Stimulated activated CD8-positive, alpha-beta memory T cell treated with anti-CD3 and anti-CD28 coated beads, Interleukin-15, amount 100 ng/mL, for 24 hours (primary cell): ENCODE data around the gene RPGR.

Source experiments
- DNase-seq: peaks from one replicate; pipeline ENCODE4 v3.0.0-alpha.2; 2020; ENCODE audit warnings: low read depth

RPGR gene

DNA sequence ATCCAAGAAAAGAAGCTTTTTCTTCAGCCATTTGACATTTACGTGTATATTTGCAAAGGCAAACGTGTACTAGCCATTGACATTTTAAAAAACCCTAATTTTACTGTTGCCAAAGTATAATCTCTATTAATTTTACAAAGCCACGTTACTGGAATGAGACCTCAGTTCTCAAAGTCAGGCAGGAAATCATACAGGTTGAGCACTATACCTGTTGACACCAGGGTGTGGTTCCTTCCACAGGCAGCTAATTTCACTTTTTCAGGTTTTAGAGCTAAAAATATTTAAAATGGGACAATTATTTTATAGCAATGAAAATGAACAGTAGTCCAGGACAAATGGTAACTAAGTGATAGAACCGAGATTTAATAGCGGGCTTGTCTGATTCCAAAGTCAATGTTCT is 6.5 kb downstream of the RPGR start:
- DNase-seq: no peak

DNA sequence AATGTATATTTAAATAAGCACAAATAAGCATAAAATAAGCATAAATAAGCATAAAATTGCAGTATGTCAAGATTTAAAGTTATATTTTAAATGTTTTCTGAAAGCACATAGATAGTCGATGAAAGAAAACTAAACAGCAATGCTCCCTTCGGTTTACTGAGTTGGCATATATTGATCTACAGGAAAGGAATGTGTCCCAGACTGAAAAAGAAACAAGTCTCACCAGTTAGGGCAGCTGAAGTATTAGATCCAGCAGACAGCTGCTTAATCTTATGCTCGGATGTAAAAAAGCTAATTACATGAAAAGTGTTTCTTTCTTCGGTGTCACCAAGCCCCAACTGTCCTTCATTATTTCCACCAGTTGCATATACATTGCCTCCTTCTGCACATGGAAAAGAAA is 8.7 kb downstream of the RPGR start:
- DNase-seq: no peak

DNA sequence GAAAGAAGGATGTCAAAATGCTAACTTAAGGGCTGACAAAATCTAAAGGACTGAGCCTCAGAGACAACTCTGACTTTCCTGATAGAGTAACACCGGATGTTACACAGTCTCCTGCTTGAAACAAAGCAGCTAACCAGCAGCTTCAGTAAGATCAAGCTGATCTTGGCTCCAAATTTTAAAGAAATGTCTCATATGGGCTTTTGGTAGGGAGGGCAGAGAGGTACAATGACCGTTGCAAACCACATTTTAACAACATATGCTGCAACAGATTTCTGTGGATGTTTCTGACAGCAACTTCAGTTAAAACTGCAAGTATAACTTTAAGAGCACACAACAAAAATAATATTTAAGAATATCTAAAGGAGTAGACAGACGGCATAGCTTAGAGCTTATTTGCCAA is 9.1 kb downstream of the RPGR start:
- DNase-seq: no peak

DNA sequence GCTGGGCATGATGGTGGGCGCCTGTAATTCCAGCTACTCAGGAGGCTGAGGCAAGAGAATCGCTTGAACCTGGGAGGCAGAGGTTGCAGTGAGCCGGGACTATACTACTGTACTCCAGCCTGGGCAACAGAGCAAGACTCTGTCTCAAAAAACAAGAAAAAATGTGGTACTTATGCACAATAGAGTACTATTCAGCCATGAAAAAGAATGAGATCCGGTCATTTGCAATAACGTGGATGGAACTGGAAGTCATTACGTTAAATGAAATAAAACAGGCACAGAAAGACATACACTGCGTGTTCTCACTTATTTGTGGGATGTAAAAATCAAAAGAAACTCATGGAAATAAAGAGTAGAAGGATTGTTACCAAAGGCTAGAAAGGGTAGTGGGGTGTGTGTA is 12.1 kb downstream of the RPGR start:
- no peak for DNase-seq

DNA sequence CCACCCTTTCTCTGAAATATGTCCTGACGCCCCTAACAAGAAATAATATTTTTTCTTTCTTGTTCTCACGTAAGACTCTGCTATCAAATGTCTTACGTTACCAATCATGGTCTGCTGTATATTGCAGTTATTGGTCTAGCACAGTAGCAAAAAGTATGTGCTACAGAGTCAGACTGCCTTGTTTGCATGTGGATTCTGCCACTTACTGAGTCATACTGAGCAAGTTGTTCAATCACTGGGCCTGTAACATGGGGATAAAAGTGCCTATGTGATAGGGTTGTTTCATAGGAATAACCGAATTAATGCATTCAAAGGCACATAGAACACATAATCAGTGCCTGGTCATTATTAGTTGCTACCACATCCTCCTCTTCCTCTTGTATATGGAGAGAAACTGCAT is 14.1 kb downstream of the RPGR start:
- no peak for DNase-seq

DNA sequence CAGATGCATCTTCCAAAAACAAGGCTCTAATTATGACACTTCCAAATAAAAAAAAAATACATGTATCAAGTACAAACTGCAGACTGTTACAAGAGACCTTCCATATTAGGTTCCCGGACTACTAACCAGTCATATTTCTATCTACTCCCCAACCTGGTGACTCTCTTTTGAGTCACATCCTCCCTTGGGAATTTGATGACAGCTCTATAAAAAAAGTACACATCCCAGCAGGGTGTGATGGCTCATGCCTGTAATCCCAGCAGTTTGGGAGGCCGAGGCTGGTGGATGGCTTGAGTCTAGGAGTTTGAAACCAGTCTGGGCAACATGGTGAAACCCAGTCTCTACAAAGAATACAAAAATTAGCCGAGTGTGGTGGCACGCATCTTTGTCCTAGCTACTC is 14.9 kb downstream of the RPGR start:
- DNase-seq: no peak

DNA sequence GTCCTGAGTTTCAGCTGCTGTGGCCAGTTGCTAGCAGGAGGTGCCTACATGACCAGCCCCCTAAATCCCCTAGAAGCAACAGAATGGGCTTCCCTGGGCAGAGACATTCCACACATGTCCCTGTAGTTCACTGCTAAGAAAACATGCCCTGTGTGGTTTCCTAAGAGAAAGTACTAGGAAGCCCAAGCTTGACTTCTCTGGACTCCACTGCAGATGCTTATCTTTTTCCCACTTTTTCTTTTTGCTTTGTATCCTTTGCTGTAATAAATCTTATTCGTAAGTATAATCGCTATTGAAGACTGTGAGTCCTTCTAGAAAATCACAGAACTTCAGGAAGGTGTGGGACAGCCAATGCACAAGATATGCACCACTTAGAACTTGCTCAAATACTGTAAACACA is 15.6 kb downstream of the RPGR start:
- no peak for DNase-seq

DNA sequence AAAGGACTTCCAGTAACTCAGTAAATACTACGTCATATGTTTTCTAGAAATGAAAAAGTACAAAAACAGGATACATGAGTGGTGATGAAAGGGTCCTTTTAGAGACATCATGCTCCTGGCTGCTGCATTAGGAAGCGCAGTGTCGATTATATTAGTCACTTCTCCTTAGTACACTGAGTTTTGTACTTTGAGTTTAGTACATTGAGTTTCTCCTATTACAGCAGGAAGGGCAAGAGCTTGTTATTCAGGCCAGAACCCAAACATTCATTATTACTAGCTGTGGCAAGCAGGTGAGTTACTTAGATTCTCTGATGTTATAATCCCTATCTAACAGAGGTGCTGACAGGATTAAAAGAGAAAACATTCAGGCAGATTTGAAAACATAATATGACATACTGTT is 21.3 kb downstream of the RPGR start:
- no peak for DNase-seq

DNA sequence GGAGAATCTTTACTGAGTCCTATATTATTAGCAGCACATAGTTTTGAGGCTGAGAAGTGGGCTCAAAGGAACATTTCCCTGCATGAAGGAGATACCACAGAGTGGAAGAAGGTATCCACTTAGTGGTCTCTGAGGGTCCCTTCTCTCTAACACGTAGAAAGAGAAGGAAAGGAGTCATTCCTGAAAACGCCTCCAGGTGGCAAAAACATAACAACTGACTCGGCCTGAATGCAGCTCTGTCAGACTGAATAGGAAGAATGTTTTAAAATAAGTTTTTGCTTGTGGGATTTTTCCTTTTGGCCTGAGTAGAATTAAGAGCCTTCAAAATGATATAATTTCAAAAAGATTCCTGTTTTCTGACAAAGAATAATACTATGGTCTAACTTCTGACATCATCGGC is 23.3 kb downstream of the RPGR start:
- DNase-seq: no peak

DNA sequence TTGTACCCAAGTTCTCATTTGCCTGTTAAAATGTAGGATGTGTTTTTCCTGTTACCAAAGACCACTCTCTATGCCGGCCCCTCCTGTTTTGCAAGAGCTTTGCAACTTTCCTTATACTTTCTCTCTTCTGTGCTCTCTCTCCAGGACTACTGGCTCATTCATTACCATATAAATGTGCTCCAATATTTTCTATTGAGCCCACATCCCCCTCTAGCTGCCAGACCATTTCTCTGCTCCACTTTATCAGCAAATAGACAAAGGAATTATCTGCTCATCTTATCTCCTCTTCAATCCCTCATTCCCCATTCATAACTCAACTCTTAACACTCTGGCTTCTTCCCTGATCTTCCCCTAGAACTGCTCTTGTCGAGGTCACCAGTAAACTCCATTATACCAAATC is 33.6 kb downstream of the RPGR start:
- DNase-seq: no peak

DNA sequence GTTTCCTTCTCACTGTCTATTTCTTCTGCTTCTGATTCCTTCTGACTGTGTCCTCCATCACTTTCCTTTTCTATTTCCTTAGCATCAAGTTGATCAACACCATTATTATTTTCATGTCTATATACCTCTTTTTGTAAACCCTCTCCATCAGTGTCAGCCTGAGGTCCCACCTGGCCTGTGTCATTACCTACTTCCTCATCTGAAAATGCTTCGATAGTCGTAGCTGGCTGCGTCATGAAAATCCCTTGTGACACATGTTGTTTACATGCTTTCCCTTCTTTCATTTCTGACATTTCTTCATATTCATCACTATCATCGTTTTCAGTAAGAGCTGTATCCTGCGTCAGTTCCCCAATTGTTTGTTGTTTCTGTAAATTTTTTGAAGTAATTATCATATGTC is 39.6 kb downstream of the RPGR start:
- DNase-seq: no peak

DNA sequence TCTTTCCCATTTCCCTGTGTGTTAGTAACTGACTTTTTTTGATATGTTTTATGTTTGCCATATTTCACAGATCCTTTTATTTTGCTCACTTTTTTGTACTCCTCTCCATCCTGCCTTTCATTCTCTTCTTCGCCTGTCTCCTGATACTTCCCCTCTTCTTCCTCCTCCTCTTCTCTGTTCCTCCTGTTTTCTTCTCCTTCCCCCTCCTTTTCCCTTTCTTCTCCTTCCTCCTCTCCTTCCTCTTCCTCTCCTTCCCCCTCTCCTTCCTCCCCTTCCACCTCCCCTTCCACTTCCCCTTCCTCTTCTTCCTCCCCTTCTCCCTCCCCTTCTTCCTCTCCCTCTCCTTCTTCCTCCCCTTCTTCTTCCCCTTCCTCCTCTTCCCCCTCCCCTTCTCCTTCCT is 41.7 kb downstream of the RPGR start:
- DNase-seq: no peak

DNA sequence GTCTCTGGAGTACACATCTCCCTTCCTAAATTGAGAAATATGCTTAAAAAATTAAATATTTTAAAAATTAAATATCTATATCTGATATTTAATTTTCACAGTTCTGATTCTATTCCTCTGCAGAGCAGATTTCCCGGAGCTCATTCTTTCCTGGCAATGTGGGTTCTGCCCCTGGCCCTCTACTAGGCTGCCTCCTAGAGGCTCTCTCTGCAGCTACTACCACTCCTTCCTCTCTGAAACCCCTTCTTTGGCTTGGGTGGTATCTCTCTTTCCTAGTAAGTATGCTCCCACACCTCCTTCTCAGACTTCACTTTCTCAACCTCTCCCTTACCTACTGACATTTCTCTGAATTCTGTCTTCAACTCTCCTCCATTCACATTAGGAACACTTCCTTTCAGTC is 45.3 kb downstream of the RPGR start:
- DNase-seq: no peak

DNA sequence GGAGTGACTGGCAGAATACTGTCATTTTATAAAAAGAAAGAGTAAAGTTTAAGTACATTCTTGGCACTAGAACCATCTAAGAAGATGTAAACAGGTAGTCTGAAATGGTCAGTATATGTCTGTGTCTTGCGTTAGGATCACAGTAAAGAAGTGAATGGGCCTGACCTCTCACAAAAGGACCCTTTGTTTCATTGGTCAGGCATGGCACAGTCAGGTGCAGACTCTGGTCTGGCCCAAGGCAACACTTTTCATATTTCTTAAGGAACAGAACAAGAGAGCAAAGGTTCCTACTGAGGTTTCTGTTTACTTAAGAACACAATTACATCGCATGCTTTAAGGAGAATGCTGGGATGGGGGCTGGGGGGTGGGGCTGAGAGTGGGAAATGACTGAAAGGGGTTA is 48.1 kb downstream of the RPGR start:
- no peak for DNase-seq

DNA sequence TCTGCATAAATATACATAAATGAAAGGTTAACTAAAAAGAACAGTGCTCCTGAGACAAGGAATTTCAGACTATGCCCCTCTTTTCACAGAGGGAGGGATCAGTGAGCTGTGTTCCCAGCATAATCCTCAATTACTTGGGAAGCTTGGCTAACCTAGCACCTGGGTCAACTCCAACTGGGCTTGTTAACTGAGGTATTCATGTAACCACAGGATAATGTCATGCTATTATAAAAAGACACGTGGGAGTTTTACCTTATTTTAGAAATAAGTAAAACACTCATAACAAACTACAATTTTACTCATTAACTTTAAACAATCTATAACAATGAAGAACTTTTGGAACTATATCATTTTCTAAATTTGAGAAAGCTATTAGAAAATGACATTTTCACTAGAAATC is 48.6 kb downstream of the RPGR start:
- DNase-seq: no peak

DNA sequence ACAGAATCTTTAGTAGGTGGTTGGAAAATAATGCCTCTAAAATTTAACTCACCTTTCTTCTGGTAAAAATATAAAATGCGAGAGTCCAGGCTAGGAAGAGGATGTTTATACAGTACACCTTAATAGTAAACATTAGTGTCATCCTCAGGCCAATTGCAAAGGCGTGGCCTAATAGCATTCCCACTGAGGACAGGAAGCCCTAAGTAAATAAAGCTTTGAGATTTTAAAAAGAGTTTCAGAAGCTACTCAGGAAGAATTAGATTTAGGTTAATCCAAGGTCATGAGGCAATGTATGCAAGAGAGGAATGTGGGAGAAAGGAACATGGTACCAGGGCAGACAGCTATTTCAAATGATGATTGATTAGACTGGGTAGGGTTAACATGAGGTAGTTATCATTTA is 49.5 kb downstream of the RPGR start:
- no peak for DNase-seq

DNA sequence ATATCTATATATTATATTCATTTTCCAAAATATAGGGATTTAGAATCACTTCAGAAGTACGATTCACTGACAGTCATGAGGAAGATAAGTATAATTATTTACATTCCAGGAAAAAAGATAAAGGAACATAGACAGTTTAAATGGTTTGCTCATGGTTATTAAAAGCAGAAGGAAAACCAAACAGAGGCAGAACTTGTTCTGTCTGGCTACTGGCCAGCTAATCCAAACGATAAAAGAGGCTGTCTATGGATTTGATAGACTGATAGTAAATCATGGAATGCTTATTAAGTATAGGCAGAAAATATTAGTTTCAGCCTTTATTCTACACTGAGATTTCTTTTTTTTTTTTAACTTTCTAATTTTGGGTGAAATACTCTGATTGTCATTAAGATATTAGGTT is 50.2 kb downstream of the RPGR start:
- no peak for DNase-seq

DNA sequence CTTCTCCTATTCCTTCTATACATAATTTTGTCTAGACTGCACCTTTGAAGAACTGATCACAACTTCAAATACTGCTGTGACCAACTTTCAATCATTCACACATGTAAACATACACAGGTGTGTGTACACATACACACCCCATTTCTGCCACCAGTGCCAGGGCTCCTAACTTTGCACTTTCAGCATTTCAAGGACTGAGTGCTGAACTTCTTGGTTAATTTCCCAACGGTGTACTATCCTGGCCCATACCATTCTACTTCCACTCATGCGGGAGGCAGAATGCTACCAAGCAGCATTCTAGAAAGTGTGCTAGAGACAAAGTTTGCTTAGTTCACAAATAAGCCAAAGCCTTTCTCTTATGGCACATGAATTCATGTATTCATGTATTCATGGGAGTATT is 51.2 kb downstream of the RPGR start:
- no peak for DNase-seq

DNA sequence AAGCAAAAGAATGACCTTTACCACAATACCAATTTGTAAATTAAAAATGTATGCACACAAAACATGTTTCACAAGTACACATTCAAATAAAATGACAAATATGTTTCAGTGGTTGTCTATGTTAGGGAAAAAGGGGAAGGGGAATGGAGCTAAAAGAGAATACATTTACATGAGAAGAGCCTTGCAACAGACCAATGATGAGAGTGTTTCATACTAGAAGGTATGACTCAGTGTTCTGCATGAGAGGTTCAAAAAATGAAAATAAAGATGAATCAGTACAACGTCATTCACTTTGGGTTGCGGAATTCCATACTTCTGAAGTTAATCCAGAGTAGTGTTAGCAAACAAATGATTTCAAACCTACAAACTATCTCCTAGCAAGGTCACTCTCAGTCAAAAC is 51.7 kb downstream of the RPGR start:
- DNase-seq: no peak

DNA sequence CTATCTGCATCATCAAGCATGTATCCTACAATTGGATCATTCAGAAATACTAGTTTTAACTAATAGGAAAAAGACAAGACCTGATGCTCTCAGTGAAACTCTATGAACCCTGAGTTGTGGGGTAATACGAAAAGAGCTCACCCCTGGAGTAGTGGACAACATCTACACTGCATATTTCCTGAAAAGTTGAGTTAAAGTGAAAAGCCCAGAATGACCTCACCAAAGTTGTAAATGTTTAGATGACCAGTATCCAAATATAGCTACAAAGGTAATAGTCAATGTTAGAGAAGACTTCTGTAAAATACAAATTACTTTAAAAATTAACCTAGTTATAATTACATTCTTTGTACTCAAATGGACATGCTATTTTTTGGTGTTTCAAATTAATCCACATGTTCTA is 53.9 kb downstream of the RPGR start:
- no peak for DNase-seq

DNA sequence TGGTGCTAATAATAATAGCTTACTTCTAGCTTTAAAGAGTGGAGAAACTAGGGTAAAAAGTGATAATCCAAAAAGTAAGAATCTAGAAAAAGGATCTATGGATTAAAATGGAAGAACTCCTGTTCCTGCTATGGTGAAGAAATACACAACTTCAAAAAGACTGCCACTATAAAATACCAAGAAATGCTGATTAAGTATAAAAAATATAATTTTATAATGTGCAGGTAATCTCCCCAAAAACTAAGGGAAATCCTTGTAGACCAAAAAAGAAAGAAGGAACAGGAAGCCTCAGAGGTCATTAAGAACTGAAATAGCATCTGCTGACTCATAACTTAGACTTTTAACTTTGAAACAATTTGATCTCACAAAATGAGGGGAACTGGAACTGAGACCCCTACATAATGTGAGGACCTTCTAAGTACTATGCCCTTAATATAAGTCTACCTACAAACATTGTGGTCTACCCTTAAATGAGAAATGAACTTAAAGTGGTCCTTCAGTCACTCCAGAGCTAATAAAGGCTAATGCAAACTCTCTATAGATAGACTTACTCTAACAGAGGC is 56.1 kb downstream of the RPGR start:
- no peak for DNase-seq

DNA sequence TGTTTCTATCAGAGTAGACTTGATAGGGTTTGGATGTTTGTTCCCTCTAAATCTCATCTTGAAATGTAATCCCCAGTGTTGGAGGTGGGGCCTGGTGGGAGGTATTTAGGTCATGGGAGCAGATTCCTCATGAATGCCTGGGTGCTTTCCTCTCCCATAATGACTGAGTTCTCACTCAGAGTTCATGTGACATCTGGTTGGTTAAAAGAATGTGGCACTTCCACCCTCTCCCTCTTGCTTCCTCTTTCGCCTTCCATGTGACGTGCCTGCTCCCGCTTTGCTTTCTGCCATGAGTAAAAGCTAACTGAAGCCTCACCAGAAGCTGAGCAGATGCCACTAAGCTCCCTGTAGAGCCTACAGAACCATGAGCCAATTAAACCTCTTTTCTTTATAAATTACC is 59.3 kb downstream of the RPGR start:
- no peak for DNase-seq

DNA sequence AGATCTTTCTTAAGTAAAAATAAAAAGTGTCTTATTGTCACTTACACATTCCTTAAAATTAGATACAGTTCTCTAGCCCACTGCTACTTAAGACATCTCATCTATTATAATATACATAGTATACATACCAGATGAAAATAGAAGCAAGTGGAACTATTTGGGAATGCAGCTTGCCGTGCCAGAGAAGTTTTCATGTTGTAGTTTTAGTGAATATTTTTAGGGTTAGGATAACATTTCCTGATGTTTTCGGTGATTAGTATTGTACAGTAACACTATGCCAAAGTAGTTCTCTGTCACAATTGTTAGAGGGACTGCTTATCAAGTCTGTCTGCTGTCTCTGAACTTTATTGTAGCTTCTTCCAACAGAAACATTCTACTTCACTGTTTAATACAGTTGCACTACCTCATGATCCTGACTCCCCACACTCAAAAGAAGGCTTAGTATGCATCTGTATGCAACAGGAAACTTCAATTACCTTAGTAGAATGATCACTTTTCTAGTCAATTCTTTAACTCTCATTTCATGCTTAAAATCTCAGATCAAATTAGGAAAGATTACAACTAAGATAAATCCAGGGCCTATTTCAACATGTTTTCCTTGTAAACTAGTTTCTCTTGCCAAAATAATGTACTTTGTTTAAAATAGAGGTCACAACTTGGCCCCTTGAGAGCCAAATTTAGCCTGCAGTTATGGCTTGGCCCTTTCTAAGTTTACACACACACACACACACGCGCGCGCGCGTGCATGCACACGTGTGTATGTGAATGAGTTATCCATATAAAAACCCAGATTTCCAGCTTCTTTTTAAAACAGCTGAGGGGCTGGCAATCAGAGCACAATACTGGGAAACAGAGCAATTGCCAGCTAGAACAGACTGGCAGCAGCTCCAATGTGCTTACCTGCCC is 64.3 kb downstream of the RPGR start:
- DNase-seq: no peak

DNA sequence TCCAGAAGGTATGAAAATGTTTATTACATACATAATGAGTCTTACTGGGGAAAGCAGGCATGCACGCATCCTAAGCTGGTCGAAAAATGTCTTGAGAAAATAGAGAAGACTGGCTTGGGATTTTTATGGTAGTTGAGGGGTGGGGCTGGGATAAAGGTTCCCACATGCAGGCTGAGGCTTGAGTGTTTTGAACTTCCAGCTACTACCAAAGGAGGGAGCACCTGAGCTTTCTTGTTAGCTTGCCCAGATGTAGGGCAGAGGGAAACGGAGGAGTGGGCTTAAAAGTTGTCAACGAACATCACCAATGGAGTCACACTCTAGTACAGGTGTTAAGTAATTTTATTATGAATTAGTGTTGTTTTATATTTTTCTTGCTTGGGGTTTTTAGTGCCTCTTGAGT is 67.1 kb downstream of the RPGR start:
- DNase-seq: no peak
